ENCODE data around the gene PHF8. TPM values are rescaled to one million over a fixed set of nuclear protein-coding genes. Genes with fewer than 3 reads are reported as not detected.

PHF8 gene
- total RNA-seq, 1 donor from 2014 or later: 8.5 TPM

- TF ChIP-seq, protein P1, sequence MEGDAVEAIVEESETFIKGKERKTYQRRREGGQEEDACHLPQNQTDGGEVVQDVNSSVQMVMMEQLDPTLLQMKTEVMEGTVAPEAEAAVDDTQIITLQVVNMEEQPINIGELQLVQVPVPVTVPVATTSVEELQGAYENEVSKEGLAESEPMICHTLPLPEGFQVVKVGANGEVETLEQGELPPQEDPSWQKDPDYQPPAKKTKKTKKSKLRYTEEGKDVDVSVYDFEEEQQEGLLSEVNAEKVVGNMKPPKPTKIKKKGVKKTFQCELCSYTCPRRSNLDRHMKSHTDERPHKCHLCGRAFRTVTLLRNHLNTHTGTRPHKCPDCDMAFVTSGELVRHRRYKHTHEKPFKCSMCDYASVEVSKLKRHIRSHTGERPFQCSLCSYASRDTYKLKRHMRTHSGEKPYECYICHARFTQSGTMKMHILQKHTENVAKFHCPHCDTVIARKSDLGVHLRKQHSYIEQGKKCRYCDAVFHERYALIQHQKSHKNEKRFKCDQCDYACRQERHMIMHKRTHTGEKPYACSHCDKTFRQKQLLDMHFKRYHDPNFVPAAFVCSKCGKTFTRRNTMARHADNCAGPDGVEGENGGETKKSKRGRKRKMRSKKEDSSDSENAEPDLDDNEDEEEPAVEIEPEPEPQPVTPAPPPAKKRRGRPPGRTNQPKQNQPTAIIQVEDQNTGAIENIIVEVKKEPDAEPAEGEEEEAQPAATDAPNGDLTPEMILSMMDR (conservative IDR thresholded peaks at IDR 0.05; ENCODE audit: low read depth, low read length): no peak
- no peak for DNase-seq (ENCODE audit: low read depth)
- H3K4me3 ChIP-seq (ENCODE audit: low read depth, low read length): no peak overlapping the region
Observed at GRCh38 chrX:54048412-54048811, 4.1 kb upstream of the PHF8 start.

DNA sequence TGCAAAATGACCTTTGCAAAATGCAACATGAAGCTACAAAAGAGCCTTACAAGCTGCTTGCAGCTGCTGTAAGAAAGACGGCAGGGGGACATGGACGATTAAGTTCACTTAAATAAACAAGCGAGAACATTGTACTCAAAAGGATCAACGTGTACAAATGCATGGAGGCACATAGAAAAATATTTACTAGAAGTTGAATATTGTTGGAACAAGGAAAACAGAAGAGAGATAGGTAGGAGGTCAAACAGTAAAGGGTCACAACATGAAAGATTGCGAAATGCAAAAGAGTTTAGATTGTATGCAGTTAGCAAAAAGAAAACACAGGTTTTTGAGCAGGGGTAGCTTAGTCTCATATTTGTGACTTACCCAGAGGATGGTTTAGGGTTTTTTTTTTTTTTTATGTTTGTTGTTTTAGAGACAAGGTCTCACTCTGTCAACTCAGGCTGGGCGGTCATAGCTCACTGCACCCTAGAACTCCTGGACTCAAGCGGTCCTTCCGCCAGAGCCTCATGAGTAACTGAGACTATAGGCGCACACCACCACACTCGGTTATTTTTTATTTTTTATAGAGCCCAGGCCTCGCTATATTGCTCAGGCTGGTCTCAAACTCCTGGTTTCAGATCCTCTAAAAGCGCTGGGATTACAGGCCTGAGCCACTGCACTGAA, 1.4 kb upstream of the PHF8 start:
- peak; percentile 49 for DNase-seq (ENCODE audit: low read depth)
- TF ChIP-seq, protein P1 (conservative IDR thresholded peaks at IDR 0.05; ENCODE audit: low read depth, low read length): no peak
- H3K4me3 ChIP-seq (ENCODE audit: low read depth, low read length): peak overlapping the region; percentile 79

- TF ChIP-seq, protein P1 (conservative IDR thresholded peaks at IDR 0.05; ENCODE audit: low read depth, low read length): no peak
- H3K4me3 ChIP-seq (ENCODE audit: low read depth, low read length): peak overlapping the region; percentile 79
- DNase-seq (ENCODE audit: low read depth): no peak
Observed at GRCh38 chrX:54044877-54045338, 635 bp upstream of the PHF8 start.

DNA sequence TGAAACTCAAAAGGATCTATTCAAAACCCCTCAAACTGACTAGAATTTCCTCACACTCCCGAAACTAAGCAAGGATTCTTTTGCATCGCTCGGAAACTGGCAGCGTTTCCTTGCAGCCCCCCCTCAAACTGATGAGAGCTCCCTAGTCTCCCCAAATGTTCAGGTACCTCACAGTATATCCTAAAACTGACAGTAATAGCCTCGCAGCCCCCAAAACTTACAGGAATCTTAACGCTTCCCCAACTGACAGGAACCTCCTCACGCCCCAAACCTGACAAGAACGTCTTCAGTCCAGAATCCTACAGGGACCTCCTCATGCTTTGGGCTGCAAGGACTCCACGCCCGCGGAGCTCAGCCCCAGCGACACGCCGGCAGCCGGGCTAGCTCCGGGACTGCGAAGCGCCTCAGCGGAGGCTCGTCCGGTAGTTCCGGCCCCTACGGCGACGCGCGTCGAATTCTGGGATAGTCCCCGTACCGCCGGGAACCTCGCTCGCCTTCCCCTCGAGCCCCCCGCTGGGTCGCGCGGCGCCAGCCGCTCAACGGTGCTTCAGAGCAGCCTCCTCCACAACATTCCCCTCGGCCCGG, 640 bp downstream of the PHF8 start:
- TF ChIP-seq, protein P1 (conservative IDR thresholded peaks at IDR 0.05; ENCODE audit: low read depth, low read length): no peak
- peak overlapping the region; percentile 79 for H3K4me3 ChIP-seq (ENCODE audit: low read depth, low read length)
- no peak for DNase-seq (ENCODE audit: low read depth)

- DNase-seq (ENCODE audit: low read depth): no peak
- H3K4me3 ChIP-seq (ENCODE audit: low read depth, low read length): peak overlapping the region; percentile 79
- TF ChIP-seq, protein P1 (conservative IDR thresholded peaks at IDR 0.05; ENCODE audit: low read depth, low read length): no peak
Observed at GRCh38 chrX:54043056-54043455, 1.2 kb downstream of the PHF8 start.

- peak overlapping the region; percentile 79 for H3K4me3 ChIP-seq (ENCODE audit: low read depth, low read length)
- TF ChIP-seq, protein P1 (conservative IDR thresholded peaks at IDR 0.05; ENCODE audit: low read depth, low read length): peak; percentile 34
- DNase-seq (ENCODE audit: low read depth): no peak
Observed at GRCh38 chrX:54042609-54043021, 1.7 kb downstream of the PHF8 start.

- no peak overlapping the region for H3K4me3 ChIP-seq (ENCODE audit: low read depth, low read length)
- TF ChIP-seq, protein P1 (conservative IDR thresholded peaks at IDR 0.05; ENCODE audit: low read depth, low read length): no peak
- DNase-seq (ENCODE audit: low read depth): no peak
Observed at GRCh38 chrX:54030329-54030728, 13.9 kb downstream of the PHF8 start.

Measured in epithelial cell of proximal tubule (primary cell).